ENCODE measurements around the gene TNKS2.
"Not testable (repeated sequence)": the region's sequence is repeated elsewhere in the genome, so short reads cannot be mapped to it uniquely, and the experiment has no call there.

The TNKS2 gene

GRCh38 chr10:91796331-91797047, 1.7 kb upstream of the TNKS2 start:
- DNase-seq (ENCODE audit: low spot score), result peak; percentile 40

GRCh38 chr10:91797048-91797690, 1.1 kb upstream of the TNKS2 start:
- no peak for DNase-seq (ENCODE audit: low spot score)

- peak; percentile 66 for DNase-seq (ENCODE audit: low spot score)
Measured at GRCh38 chr10:91798649-91799611, 704 bp downstream of the TNKS2 start.

- DNase-seq (ENCODE audit: low spot score), result peak; percentile 46
Measured at GRCh38 chr10:91799612-91799975, 1.4 kb downstream of the TNKS2 start.

- DNase-seq (ENCODE audit: low spot score), result peak; percentile 19
Measured at GRCh38 chr10:91800182-91800581, 2.0 kb downstream of the TNKS2 start.

- DNase-seq (ENCODE audit: low spot score), result no peak
Measured at GRCh38 chr10:91800756-91801155, 2.5 kb downstream of the TNKS2 start.

- DNase-seq (ENCODE audit: low spot score), result no peak
Measured at GRCh38 chr10:91803386-91804125, 5.3 kb downstream of the TNKS2 start.

- DNase-seq (ENCODE audit: low spot score), result no peak
Measured at GRCh38 chr10:91804126-91804510, 5.9 kb downstream of the TNKS2 start.

GRCh38 chr10:91805110-91805838, 7.0 kb downstream of the TNKS2 start:
- no peak for DNase-seq (ENCODE audit: low spot score)

GRCh38 chr10:91807264-91807663, 9.0 kb downstream of the TNKS2 start:
- DNase-seq (ENCODE audit: low spot score), result not testable (repeated sequence)

GRCh38 chr10:91813251-91813650, 15.0 kb downstream of the TNKS2 start:
- no peak for DNase-seq (ENCODE audit: low spot score)

GRCh38 chr10:91816981-91817380, 18.8 kb downstream of the TNKS2 start:
- no peak for DNase-seq (ENCODE audit: low spot score)

GRCh38 chr10:91820144-91820543, 21.9 kb downstream of the TNKS2 start:
- no peak for DNase-seq (ENCODE audit: low spot score)

- DNase-seq (ENCODE audit: low spot score), result no peak
Measured at GRCh38 chr10:91824076-91824475, 25.9 kb downstream of the TNKS2 start.

GRCh38 chr10:91829268-91829667, 31.0 kb downstream of the TNKS2 start:
- DNase-seq (ENCODE audit: low spot score), result no peak

- no peak for DNase-seq (ENCODE audit: low spot score)
Measured at GRCh38 chr10:91838199-91838598, 40.0 kb downstream of the TNKS2 start.

- DNase-seq (ENCODE audit: low spot score), result no peak
Measured at GRCh38 chr10:91843083-91843482, 44.9 kb downstream of the TNKS2 start.

- no peak for DNase-seq (ENCODE audit: low spot score)
Measured at GRCh38 chr10:91856637-91857036, 58.4 kb downstream of the TNKS2 start.

- no peak for DNase-seq (ENCODE audit: low spot score)
Measured at GRCh38 chr10:91860885-91861284, 62.7 kb downstream of the TNKS2 start.

GRCh38 chr10:91864099-91864498, 65.9 kb downstream of the TNKS2 start:
- DNase-seq (ENCODE audit: low spot score), result no peak

GRCh38 chr10:91864744-91865143, 66.5 kb downstream of the TNKS2 start:
- DNase-seq (ENCODE audit: low spot score), result no peak
